Body of pancreas (tissue), 4 donors: Measurements from ENCODE around the gene TRIM5. TPM values are rescaled to one million over a fixed set of nuclear protein-coding genes. Genes with fewer than 3 reads are reported as not detected.

Source experiments
- ATAC-seq: fragments of 150-250 bp; one replicate; pipeline ENCODE4 v1.9.1; 2016
- DNase-seq, 4 donors: peaks; one replicate each; pipeline ENCODE4 v3.0.0-alpha.2; 2019
- H3K27ac ChIP-seq, 4 donors: fragments of 200-600 bp; sonication (generic); 1 replicate in 3 of 4; 2 replicates in 1 of 4; pipeline versions ENCODE4 v1.5.1 to v1.6.1; 2016 to 2019; ENCODE audit warnings: mild to moderate bottlenecking in 1 of 4, mixed read lengths in 1 of 4, moderate library complexity in 1 of 4
- H3K27me3 ChIP-seq, 2 donors: fragments of 200-600 bp; sonication (generic); one replicate each; pipeline ENCODE4 v1.6.0; 2016; ENCODE audit warnings: mild to moderate bottlenecking in 1 of 2
- H3K36me3 ChIP-seq, 2 donors: fragments of 200-600 bp; sonication (generic); replicated peaks in 1 of 2; 2 replicates each; pipeline ENCODE4 v1.5.1; 2016; ENCODE audit warnings: low read depth in 2 of 2; ENCODE audit not compliant: insufficient read depth in 1 of 2
- H3K4me1 ChIP-seq: fragments of 200-600 bp; sonication (generic); one replicate; pipeline ENCODE4 v1.6.0; 2016
- H3K4me3 ChIP-seq, 2 donors: fragments of 200-600 bp; sonication (generic); 1 replicate in 1 of 2; 2 replicates in 1 of 2; pipeline ENCODE4 v1.5.1; 2016 to 2019
- H3K9me3 ChIP-seq, 3 donors: fragments of 200-600 bp; sonication (generic); 1 replicate in 2 of 3; 2 replicates in 1 of 3; pipeline ENCODE4 v1.5.1; 2016
- POLR2A ChIP-seq, 3 donors: fragments of 450-650 bp; IDR thresholded peaks; one replicate each; pipeline ENCODE4 v1.6.1; 2016; ENCODE audit warnings: antibody characterized with exemption in 3 of 3, mild to moderate bottlenecking in 2 of 3
- WGBS, 2 donors: methylation state at CpG; one replicate each; pipeline ENCODE4 v1.1.5; 2017; 5-methylcytosine and 5-hydroxymethylcytosine counted together
- intact Hi-C: fragments of 100-400 bp; cut with DNase I; formaldehyde crosslinking; loops from one replicate; pipeline ENCODE4 v1.15.1; 2023
- total RNA-seq, 2 donors: library from RNA; depleted of rRNA; stranded (reverse); fragments of >200 nt; gene quantifications; one replicate each; pipeline ENCODE4 v1.1.0, GENCODE V29; 2016
- TF ChIP-seq, protein P1 (sequence below), 7 experiments: fragments of 450-650 bp in 4 of 7; fragments of 200-600 bp in 3 of 7; sonication (generic) in 3 of 7; IDR thresholded peaks; one replicate each; pipeline ENCODE4 v1.5.1; 2016 to 2019; ENCODE audit warnings: antibody characterized with exemption in 7 of 7

TRIM5 gene
- total RNA-seq, 2 donors from 2014 or later = 18.7 to 25.1 TPM

GRCh38 chr11:5618807-5619206 lies 66.1 kb downstream of the TRIM5 start:
- TF ChIP-seq POLR2A (IDR thresholded peaks at IDR 0.05) = no peak
- TF ChIP-seq, protein P1, sequence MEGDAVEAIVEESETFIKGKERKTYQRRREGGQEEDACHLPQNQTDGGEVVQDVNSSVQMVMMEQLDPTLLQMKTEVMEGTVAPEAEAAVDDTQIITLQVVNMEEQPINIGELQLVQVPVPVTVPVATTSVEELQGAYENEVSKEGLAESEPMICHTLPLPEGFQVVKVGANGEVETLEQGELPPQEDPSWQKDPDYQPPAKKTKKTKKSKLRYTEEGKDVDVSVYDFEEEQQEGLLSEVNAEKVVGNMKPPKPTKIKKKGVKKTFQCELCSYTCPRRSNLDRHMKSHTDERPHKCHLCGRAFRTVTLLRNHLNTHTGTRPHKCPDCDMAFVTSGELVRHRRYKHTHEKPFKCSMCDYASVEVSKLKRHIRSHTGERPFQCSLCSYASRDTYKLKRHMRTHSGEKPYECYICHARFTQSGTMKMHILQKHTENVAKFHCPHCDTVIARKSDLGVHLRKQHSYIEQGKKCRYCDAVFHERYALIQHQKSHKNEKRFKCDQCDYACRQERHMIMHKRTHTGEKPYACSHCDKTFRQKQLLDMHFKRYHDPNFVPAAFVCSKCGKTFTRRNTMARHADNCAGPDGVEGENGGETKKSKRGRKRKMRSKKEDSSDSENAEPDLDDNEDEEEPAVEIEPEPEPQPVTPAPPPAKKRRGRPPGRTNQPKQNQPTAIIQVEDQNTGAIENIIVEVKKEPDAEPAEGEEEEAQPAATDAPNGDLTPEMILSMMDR (IDR thresholded peaks at IDR 0.05) = no peak
- intact Hi-C loops = no loop called here
- Histone ChIP-seq H3K27ac (no peak overlapping the region), H3K4me1 (peaks cover 12% of the 10 kb centered on the region), H3K4me3 (no peak overlapping the region), H3K36me3 (no peaks in the 10 kb centered on the region), H3K27me3 (no peaks in the 10 kb centered on the region), H3K9me3 (no peaks in the 10 kb centered on the region)
- ATAC-seq (no peak), DNase-seq (no peak)
- 53 to 55% methylated on average over 3 of the region's 3 CpGs for WGBS, 2 donors

Other genes with a start within 250 kb of the TRIM5 start
- gene OR51I1, start 243.6 kb downstream of the TRIM5 start, total RNA-seq = not detected
- not detected for gene OR51I2, start 235.8 kb downstream of the TRIM5 start, total RNA-seq
- gene OR52D1, start 196.4 kb downstream of the TRIM5 start, total RNA-seq = not detected
- 1 to 10 TPM in 1 of 2 donors, not detected in 1; 1.3 TPM for gene UBQLN3, start 175.1 kb downstream of the TRIM5 start, total RNA-seq
- gene UBQLNL, start 168.4 kb downstream of the TRIM5 start, total RNA-seq = 1 to 10 TPM in 1 of 2 donors, under 1 TPM in 1; 0.52 to 4.3 TPM
- gene OR52H1, start 136.5 kb downstream of the TRIM5 start, total RNA-seq = 1 to 10 TPM in 1 of 2 donors, under 1 TPM in 1; 0.78 to 5.9 TPM
- gene OR52B6, start 104.2 kb downstream of the TRIM5 start, total RNA-seq = not detected
- gene TRIM6, start 88.4 kb downstream of the TRIM5 start, total RNA-seq = 1 to 10 TPM; 2.1 to 2.6 TPM
- 1 to 10 TPM; 2.9 to 4.6 TPM for gene TRIM34, start 60.1 kb downstream of the TRIM5 start, total RNA-seq
- 10 to 100 TPM; 18.9 to 20.4 TPM for gene TRIM22, start 4.7 kb upstream of the TRIM5 start, total RNA-seq
- not detected for gene OR56B1, start 51.4 kb upstream of the TRIM5 start, total RNA-seq
- not detected for gene OR52N4, start 69.2 kb upstream of the TRIM5 start, total RNA-seq
- not detected for gene OR52N5, start 98.3 kb upstream of the TRIM5 start, total RNA-seq
- gene OR52N1, start 106.2 kb upstream of the TRIM5 start, total RNA-seq = not detected
- not detected for gene OR52N2, start 123.8 kb upstream of the TRIM5 start, total RNA-seq
- not detected for gene OR52E6, start 156.8 kb upstream of the TRIM5 start, total RNA-seq
- gene OR52E8, start 172.6 kb upstream of the TRIM5 start, total RNA-seq = not detected
- not detected for gene OR52E4, start 195.6 kb upstream of the TRIM5 start, total RNA-seq
- gene OR52E5, start 208.1 kb upstream of the TRIM5 start, total RNA-seq = not detected